Ishikawa (cell line): ENCODE measurements around the gene PLA2G6.

ENCODE experiments used
- CEBPB ChIP-seq: IDR thresholded peaks from 2 replicates; pipeline ENCODE4 v1.6.1; 2012
- CREB1 ChIP-seq: IDR thresholded peaks from 2 replicates; pipeline ENCODE4 v1.6.1; 2012; ENCODE audit warnings: low read depth
- EGR1 ChIP-seq: IDR thresholded peaks from 2 replicates; pipeline ENCODE4 v1.6.1; 2012
- EP300 ChIP-seq: IDR thresholded peaks from 2 replicates; pipeline ENCODE4 v1.6.1; 2012; ENCODE audit warnings: borderline replicate concordance
- FOXM1 ChIP-seq: IDR thresholded peaks from 2 replicates; pipeline ENCODE4 v1.6.1; 2012; ENCODE audit warnings: low read depth, borderline replicate concordance
- MAX ChIP-seq: IDR thresholded peaks from 2 replicates; pipeline ENCODE4 v1.6.1; 2012
- NFIC ChIP-seq: IDR thresholded peaks from 2 replicates; pipeline ENCODE4 v1.6.1; 2012
- RAD21 ChIP-seq: IDR thresholded peaks from 2 replicates; pipeline ENCODE4 v1.6.1; 2012; ENCODE audit warnings: low read depth
- TAF1 ChIP-seq: IDR thresholded peaks from 2 replicates; pipeline ENCODE4 v1.6.1; 2012; ENCODE audit warnings: low read depth, mild to moderate bottlenecking
- TCF12 ChIP-seq: IDR thresholded peaks from 2 replicates; pipeline ENCODE4 v1.6.1; 2012; ENCODE audit warnings: low read depth
- TEAD4 ChIP-seq: IDR thresholded peaks from 2 replicates; pipeline ENCODE4 v1.6.1; 2012
- YY1 ChIP-seq: IDR thresholded peaks from 2 replicates; pipeline ENCODE4 v1.6.1; 2012; ENCODE audit warnings: low read depth
- ZBTB7A ChIP-seq: IDR thresholded peaks from 2 replicates; pipeline ENCODE4 v1.6.1; 2012; ENCODE audit warnings: low read depth
- TF ChIP-seq, protein P1 (sequence below): IDR thresholded peaks from 2 replicates; pipeline ENCODE4 v1.6.1; 2012
- TF ChIP-seq, protein P2 (sequence below): IDR thresholded peaks from 2 replicates; pipeline ENCODE4 v1.6.1; 2012; ENCODE audit warnings: low read depth, mild to moderate bottlenecking

PLA2G6 gene

DNA sequence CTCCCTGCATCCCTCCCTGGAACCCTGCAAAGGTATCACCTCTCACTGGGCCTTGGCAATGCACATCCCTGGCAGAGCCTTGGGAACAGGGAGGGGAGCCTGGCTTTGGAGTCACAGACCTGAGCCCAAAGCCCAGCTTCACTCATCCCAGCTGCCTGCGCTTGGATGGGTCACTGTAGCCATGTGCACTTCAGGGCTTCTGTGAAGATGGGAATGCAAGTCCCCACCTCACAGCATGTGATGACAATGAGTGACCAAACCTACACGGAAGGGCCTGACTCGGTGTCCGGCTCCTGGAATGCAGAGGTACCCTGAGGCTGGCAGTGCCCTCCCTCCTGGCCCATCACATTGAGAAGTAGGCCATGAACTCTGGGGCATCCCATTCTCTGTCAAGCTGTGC is 48.3 kb downstream of the PLA2G6 start:
- TF ChIP-seq CEBPB (no peak), TAF1 (no peak), YY1 (no peak), RAD21 (no peak), TCF12 (no peak)

DNA sequence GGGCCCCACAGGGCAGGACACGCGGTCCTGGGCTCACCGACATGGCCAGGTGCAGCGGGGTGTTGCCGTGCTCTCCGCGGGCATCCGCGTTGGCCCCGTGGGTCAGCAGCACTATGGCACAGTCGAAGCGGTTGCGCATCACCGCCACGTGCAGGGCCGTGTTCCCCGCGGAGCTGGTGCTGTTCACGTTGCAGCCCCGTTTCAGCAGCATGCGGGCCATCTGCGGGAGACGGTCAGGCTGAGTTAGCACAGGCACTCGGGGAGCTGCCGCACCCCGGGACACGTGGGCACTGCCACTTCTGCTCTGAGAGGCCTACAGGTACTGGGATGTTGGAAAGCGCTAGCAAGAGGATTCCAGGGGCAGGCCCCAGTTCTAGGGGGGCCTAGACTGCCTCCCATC is 48.8 kb downstream of the PLA2G6 start:
- no peak for TF ChIP-seq ZBTB7A
- TF ChIP-seq, protein P1, sequence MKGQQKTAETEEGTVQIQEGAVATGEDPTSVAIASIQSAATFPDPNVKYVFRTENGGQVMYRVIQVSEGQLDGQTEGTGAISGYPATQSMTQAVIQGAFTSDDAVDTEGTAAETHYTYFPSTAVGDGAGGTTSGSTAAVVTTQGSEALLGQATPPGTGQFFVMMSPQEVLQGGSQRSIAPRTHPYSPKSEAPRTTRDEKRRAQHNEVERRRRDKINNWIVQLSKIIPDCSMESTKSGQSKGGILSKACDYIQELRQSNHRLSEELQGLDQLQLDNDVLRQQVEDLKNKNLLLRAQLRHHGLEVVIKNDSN, result no peak
- no peak for TF ChIP-seq RAD21
- no peak for TF ChIP-seq EP300
- TF ChIP-seq YY1, result no peak
- TF ChIP-seq CREB1, result no peak
- TF ChIP-seq MAX, result no peak
- TF ChIP-seq, protein P2, sequence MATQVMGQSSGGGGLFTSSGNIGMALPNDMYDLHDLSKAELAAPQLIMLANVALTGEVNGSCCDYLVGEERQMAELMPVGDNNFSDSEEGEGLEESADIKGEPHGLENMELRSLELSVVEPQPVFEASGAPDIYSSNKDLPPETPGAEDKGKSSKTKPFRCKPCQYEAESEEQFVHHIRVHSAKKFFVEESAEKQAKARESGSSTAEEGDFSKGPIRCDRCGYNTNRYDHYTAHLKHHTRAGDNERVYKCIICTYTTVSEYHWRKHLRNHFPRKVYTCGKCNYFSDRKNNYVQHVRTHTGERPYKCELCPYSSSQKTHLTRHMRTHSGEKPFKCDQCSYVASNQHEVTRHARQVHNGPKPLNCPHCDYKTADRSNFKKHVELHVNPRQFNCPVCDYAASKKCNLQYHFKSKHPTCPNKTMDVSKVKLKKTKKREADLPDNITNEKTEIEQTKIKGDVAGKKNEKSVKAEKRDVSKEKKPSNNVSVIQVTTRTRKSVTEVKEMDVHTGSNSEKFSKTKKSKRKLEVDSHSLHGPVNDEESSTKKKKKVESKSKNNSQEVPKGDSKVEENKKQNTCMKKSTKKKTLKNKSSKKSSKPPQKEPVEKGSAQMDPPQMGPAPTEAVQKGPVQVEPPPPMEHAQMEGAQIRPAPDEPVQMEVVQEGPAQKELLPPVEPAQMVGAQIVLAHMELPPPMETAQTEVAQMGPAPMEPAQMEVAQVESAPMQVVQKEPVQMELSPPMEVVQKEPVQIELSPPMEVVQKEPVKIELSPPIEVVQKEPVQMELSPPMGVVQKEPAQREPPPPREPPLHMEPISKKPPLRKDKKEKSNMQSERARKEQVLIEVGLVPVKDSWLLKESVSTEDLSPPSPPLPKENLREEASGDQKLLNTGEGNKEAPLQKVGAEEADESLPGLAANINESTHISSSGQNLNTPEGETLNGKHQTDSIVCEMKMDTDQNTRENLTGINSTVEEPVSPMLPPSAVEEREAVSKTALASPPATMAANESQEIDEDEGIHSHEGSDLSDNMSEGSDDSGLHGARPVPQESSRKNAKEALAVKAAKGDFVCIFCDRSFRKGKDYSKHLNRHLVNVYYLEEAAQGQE, result no peak
- TF ChIP-seq EGR1, result no peak
- no peak for TF ChIP-seq NFIC
- no peak for TF ChIP-seq CEBPB
- TF ChIP-seq TCF12, result no peak
- no peak for TF ChIP-seq FOXM1
- no peak for TF ChIP-seq TAF1
- no peak for TF ChIP-seq TEAD4

GRCh38 chr22:38132136-38132535 is 49.5 kb downstream of the PLA2G6 start:
- TF ChIP-seq TCF12 (no peak), YY1 (no peak), TEAD4 (no peak), CEBPB (no peak), CREB1 (no peak), RAD21 (no peak), EGR1 (no peak), FOXM1 (no peak), TAF1 (no peak)
- TF ChIP-seq, protein P2, result no peak
- TF ChIP-seq, protein P1, result no peak

DNA sequence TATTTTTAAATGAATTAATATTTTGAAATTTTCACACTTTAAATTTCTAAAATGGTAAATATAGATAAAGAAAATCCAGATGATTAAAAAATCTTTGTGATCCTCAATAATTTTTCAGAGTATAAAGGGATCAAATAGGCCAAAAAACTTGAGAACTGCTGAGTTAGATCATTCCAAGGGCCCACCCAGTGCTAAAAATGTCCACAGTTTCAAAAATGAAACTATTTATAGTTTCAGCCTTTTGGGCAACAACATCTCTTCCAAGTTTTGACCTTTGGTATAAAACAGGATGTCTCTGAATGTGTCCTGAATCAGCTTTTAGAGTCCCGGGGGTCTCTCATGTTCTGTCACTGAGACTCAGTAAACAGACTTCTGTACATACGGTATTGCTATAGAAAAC is 50.2 kb downstream of the PLA2G6 start:
- TF ChIP-seq, protein P1, result no peak
- TF ChIP-seq EGR1 (no peak), RAD21 (no peak), MAX (no peak), ZBTB7A (no peak), TAF1 (no peak), TEAD4 (no peak), EP300 (no peak), NFIC (no peak), YY1 (no peak), CREB1 (no peak)
- TF ChIP-seq, protein P2, result no peak
